PC-3 (cell line): Measurements from ENCODE around the gene POLRMT. TPM values are rescaled to one million over a fixed set of nuclear protein-coding genes. Genes with fewer than 3 reads are reported as not detected.

Experiments
- ATAC-seq: fragments of 200-7000 bp; cut with Tn5 transposase; 2 replicates; pipeline ENCODE4 v1.9.1; 2020; ENCODE audit warnings: mild to moderate bottlenecking, moderate library complexity
- BruUV-seq: library from RNA; stranded (reverse); fragments of 400-500 nt; replicated peaks from 2 replicates; lab custom pipeline; 2021; lab: Mats Ljungman, UMichigan
- CTCF ChIA-PET: fragments of 300-600 bp; sonication (Branson Sonifier 250); formaldehyde crosslinking; loops from one replicate; lab custom pipeline; 2022; ENCODE audit warnings: antibody characterized with exemption; lab: Charles Lee
- POLR2A ChIA-PET: fragments of 300-600 bp; sonication (Branson Sonifier 250); formaldehyde crosslinking; loops from one replicate; lab custom pipeline; 2022; ENCODE audit warnings: antibody characterized with exemption; ENCODE audit not compliant: unreplicated experiment; lab: Charles Lee
- DNase-seq: peaks from one replicate; pipeline ENCODE4 v3.0.0-alpha.2; 2015
- H2AFZ ChIP-seq: fragments of 300-600 bp; sonication (generic); 2 replicates; pipeline ENCODE4 v1.6.0; 2016; ENCODE audit warnings: antibody characterized with exemption, low read length
- H3F3A ChIP-seq: fragments of 300-600 bp; sonication (generic); one replicate; pipeline ENCODE4 v1.6.0; 2017; ENCODE audit warnings: antibody characterized with exemption, low read length, control low read depth, mild to moderate bottlenecking; ENCODE audit not compliant: unreplicated experiment
- H3K27ac ChIP-seq: fragments of 300-600 bp; sonication (generic); 2 replicates; pipeline ENCODE4 v1.5.1; 2016; ENCODE audit warnings: mild to moderate bottlenecking, low read length
- H3K27me3 ChIP-seq: fragments of 300-600 bp; sonication (generic); 2 replicates; pipeline ENCODE4 v1.6.1; 2016; ENCODE audit warnings: low read length, mixed read lengths
- H3K36me3 ChIP-seq: fragments of 300-600 bp; sonication (generic); 2 replicates; pipeline ENCODE4 v1.6.1; 2016; ENCODE audit warnings: low read depth, mixed run types, low read length, mixed read lengths
- H3K4me1 ChIP-seq: fragments of 300-600 bp; sonication (generic); 2 replicates; pipeline ENCODE4 v1.5.1; 2016; ENCODE audit warnings: low read length; ENCODE audit not compliant: insufficient read depth
- H3K4me2 ChIP-seq: fragments of 300-600 bp; sonication (generic); 2 replicates; pipeline ENCODE4 v1.6.0; 2016; ENCODE audit warnings: low read length
- H3K4me3 ChIP-seq: fragments of 300-600 bp; sonication (generic); 2 replicates; pipeline ENCODE4 v1.5.1; 2016; ENCODE audit warnings: mild to moderate bottlenecking, low read length, mixed read lengths
- H3K79me2 ChIP-seq: fragments of 300-600 bp; sonication (generic); 2 replicates; pipeline ENCODE4 v1.6.1; 2017; ENCODE audit warnings: low read length, mixed read lengths
- H3K9ac ChIP-seq: fragments of 300-600 bp; sonication (generic); 2 replicates; pipeline ENCODE4 v1.6.0; 2016; ENCODE audit warnings: mild to moderate bottlenecking, low read length
- H3K9me2 ChIP-seq: fragments of 300-600 bp; sonication (generic); replicated peaks from 2 replicates; pipeline ENCODE4 v1.6.1; 2016; ENCODE audit warnings: mixed run types, low read length, mixed read lengths
- H3K9me3 ChIP-seq: fragments of 300-600 bp; sonication (generic); 2 replicates; pipeline ENCODE4 v1.6.1; 2016; ENCODE audit warnings: low read length, mixed read lengths
- H4K20me1 ChIP-seq: fragments of 300-600 bp; sonication (generic); 2 replicates; pipeline ENCODE4 v1.6.1; 2016; ENCODE audit warnings: low read length, mixed read lengths
- EZH2 ChIP-seq: fragments of 300-600 bp; sonication (generic); IDR thresholded peaks from one replicate; pipeline ENCODE4 v1.6.1; 2017; ENCODE audit warnings: antibody characterized with exemption, mild to moderate bottlenecking, low read length; ENCODE audit not compliant: unreplicated experiment
- EZH2phosphoT487 ChIP-seq: fragments of 300-600 bp; sonication (generic); IDR thresholded peaks from 2 replicates; pipeline ENCODE4 v1.6.1; 2018; ENCODE audit warnings: mild to moderate bottlenecking, antibody characterized with exemption, low read length, borderline replicate concordance
- intact Hi-C: fragments of 100-400 bp; cut with micrococcal nuclease; formaldehyde crosslinking; loops from 2 replicates; pipeline ENCODE4 v1.9.0; 2023
- total RNA-seq: library from RNA; depleted of rRNA; stranded (reverse); fragments of >200 nt; gene quantifications from 2 replicates; pipeline ENCODE4 v1.2.3, GENCODE V29; 2014
- TF ChIP-seq, protein P1 (sequence below): fragments of 300-600 bp; sonication (generic); conservative IDR thresholded peaks from 2 replicates; pipeline ENCODE4 v1.5.1; 2017; ENCODE audit warnings: antibody characterized with exemption, low read depth, mild to moderate bottlenecking, low read length

Gene POLRMT
- total RNA-seq, 1 experiment from 2014 or later, result 60.5 TPM

DNA sequence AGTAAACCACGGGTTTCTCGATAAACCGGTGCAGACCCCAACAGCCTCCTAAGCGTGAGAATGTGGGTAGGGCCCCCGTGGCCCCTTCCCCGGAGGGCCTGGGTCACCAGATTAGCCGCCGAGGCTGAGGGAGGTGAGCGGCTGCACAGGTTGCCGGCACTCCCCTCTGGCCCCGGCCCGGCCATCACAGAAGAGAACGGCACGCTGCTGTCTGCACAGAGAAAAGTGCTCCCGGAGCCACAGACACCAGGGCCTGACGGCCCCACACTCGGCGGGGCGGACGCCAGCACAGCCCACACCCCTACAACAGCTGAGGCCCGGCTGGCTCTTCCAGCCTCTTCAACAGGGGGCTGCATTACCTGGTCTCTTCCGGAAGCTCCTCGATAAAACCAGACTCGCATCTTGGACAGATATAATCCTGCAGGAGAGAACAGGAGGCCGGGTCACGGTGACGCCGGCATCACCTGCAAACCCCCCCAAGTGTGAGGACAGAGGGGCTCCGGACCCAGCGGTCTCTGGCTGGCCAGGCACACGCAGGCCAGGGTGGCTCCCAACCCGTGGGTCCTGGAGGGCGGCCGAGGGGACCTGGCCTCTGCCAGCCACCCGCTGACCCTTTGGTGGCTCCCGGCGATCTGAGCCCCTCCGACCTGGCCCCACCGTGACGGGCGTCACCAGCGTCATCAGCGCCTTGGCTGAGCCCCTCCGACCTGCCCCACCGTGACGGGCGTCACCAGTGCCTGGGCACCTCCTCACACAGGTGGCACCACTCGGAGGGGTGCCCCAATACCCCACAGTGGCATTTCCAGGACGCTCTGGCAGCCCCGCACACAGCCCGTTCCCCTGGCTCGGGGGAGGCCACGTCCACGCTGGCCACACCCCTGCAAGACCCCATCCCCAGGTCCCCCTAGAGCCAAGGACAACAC is 19.4 kb upstream of the POLRMT start:
- H3K9ac ChIP-seq, result no peak overlapping the region
- TF ChIP-seq EZH2phosphoT487 (no peak), EZH2 (no peak)
- TF ChIP-seq, protein P1, sequence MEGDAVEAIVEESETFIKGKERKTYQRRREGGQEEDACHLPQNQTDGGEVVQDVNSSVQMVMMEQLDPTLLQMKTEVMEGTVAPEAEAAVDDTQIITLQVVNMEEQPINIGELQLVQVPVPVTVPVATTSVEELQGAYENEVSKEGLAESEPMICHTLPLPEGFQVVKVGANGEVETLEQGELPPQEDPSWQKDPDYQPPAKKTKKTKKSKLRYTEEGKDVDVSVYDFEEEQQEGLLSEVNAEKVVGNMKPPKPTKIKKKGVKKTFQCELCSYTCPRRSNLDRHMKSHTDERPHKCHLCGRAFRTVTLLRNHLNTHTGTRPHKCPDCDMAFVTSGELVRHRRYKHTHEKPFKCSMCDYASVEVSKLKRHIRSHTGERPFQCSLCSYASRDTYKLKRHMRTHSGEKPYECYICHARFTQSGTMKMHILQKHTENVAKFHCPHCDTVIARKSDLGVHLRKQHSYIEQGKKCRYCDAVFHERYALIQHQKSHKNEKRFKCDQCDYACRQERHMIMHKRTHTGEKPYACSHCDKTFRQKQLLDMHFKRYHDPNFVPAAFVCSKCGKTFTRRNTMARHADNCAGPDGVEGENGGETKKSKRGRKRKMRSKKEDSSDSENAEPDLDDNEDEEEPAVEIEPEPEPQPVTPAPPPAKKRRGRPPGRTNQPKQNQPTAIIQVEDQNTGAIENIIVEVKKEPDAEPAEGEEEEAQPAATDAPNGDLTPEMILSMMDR, result no peak

DNA sequence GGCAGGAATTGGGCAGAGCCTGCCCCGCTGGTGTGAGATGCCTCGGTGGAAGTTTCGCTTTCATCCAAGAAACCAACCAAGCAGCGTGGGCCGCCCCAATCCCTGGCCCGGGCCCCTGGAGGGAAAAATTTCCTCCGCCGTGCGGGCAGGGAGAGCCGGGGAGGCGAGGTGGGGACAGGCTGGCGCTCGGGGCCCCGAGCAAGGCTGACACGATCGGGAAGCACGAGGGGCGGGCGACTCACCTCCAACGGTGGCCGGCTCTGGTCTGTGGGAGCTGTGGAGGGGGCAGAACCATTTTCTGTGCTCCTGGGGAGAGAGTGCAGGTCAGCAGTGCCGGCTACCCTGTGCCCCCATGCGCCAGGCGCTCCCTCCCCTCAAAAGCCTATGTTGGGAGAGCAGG is 18.7 kb upstream of the POLRMT start:
- H3K9ac ChIP-seq, result no peak overlapping the region
- no peaks in the 10 kb centered on the region for H3K9me3 ChIP-seq
- peaks cover 44% of the 10 kb centered on the region for H3K79me2 ChIP-seq
- no peak for ATAC-seq
- intact Hi-C loops, result no loop called here
- H3K4me2 ChIP-seq, result no peak overlapping the region
- DNase-seq, result no peak
- H4K20me1 ChIP-seq, result peaks cover 10% of the 10 kb centered on the region; the same call in 1 of the 2 replicates
- BruUV-seq, result no TSS peak
- H3K27me3 ChIP-seq, result no peaks in the 10 kb centered on the region
- no peaks in the 10 kb centered on the region for H3K4me1 ChIP-seq
- H3K27ac ChIP-seq, result no peak overlapping the region
- no peak overlapping the region for H2AFZ ChIP-seq
- H3K4me3 ChIP-seq, result no peak overlapping the region
- ChIA-PET POLR2A (no interaction called here), CTCF (no interaction called here)
- H3K36me3 ChIP-seq, result no peaks in the 10 kb centered on the region
- TF ChIP-seq EZH2phosphoT487 (no peak), EZH2 (no peak)
- TF ChIP-seq, protein P1, result no peak
- no peaks in the 10 kb centered on the region for H3F3A ChIP-seq
- H3K9me2 ChIP-seq, result no peaks in the 10 kb centered on the region

More for the DNA sequence above, 19.4 kb upstream of the POLRMT start:
- Histone ChIP-seq H3K4me2 (no peak overlapping the region), H3K4me1 (no peaks in the 10 kb centered on the region), H4K20me1 (peaks cover 17% of the 10 kb centered on the region; the same call in 1 of the 2 replicates), H3K9me3 (no peaks in the 10 kb centered on the region), H3K4me3 (no peak overlapping the region), H2AFZ (no peak overlapping the region), H3K36me3 (no peaks in the 10 kb centered on the region), H3K79me2 (peaks cover 52% of the 10 kb centered on the region), H3K9me2 (no peaks in the 10 kb centered on the region), H3K27ac (no peak overlapping the region), H3K27me3 (no peaks in the 10 kb centered on the region), H3F3A (no peaks in the 10 kb centered on the region)
- no TSS peak for BruUV-seq
- DNase-seq (no peak), ATAC-seq (no peak)
- ChIA-PET CTCF (no interaction called here), POLR2A (no interaction called here)
- intact Hi-C loops, result no loop called here
